RWPE2 (cell line): Measurements from ENCODE around the gene GLCE.
A peak's percentile ranks its signal among the peaks of the same experiment; 100 is the strongest.

Experiments
- ATAC-seq: fragments of 200-7000 bp; cut with Tn5 transposase; 3 replicates; pipeline ENCODE4 v1.9.1; 2021; ENCODE audit warnings: low read depth
- DNase-seq: peaks from one replicate; pipeline ENCODE4 v3.0.0-alpha.2; 2020; ENCODE audit warnings: low spot score
- H3K27ac ChIP-seq: fragments of 450-650 bp; 2 replicates; pipeline ENCODE4 v1.5.1; 2017; ENCODE audit warnings: mild to moderate bottlenecking; ENCODE audit not compliant: poor library complexity, severe bottlenecking
- H3K27me3 ChIP-seq: fragments of 250-450 bp; sonication (Bioruptor Pico); 2 replicates; pipeline ENCODE4 v1.5.1; 2021; ENCODE audit warnings: mild to moderate bottlenecking, moderate library complexity; ENCODE audit not compliant: insufficient read depth, poor library complexity, severe bottlenecking
- H3K36me3 ChIP-seq: fragments of 250-450 bp; sonication (Bioruptor Pico); 2 replicates; pipeline ENCODE4 v1.5.1; 2020; ENCODE audit warnings: low read depth, mild to moderate bottlenecking, moderate library complexity
- H3K4me1 ChIP-seq: fragments of 250-450 bp; sonication (Bioruptor Pico); 2 replicates; pipeline ENCODE4 v1.5.1; 2021; ENCODE audit warnings: mild to moderate bottlenecking, moderate library complexity; ENCODE audit not compliant: insufficient read depth, poor library complexity, severe bottlenecking
- H3K4me3 ChIP-seq: fragments of 250-450 bp; sonication (Bioruptor Pico); 2 replicates; pipeline ENCODE4 v1.5.1; 2021; ENCODE audit warnings: mild to moderate bottlenecking, moderate library complexity; ENCODE audit not compliant: severe bottlenecking
- H3K9me3 ChIP-seq: fragments of 250-450 bp; sonication (Bioruptor Pico); 2 replicates; pipeline ENCODE4 v1.5.1; 2021; ENCODE audit warnings: mild to moderate bottlenecking, moderate library complexity; ENCODE audit not compliant: severe bottlenecking
- CTCF ChIP-seq: fragments of 450-650 bp; IDR thresholded peaks from one replicate; pipeline ENCODE4 v1.5.1; 2017; ENCODE audit warnings: mild to moderate bottlenecking, moderate library complexity; ENCODE audit not compliant: poor library complexity, severe bottlenecking

GLCE gene

GRCh38 chr15:69190504-69190903, 30.1 kb downstream of the GLCE start:
- H3K9me3 ChIP-seq, result no peaks in the 10 kb centered on the region
- DNase-seq (no peak), ATAC-seq (no peak)
- no peaks in the 10 kb centered on the region for H3K27me3 ChIP-seq
- no peaks in the 10 kb centered on the region for H3K36me3 ChIP-seq
- TF ChIP-seq CTCF, result no peak
- H3K4me1 ChIP-seq, result peaks cover 16% of the 10 kb centered on the region
- H3K27ac ChIP-seq, result no peak overlapping the region
- no peak overlapping the region for H3K4me3 ChIP-seq

GRCh38 chr15:69194025-69194827, 33.8 kb downstream of the GLCE start:
- H3K36me3 ChIP-seq, result no peaks in the 10 kb centered on the region
- no peak for TF ChIP-seq CTCF
- DNase-seq, result no peak

GRCh38 chr15:69194854-69195253, 34.4 kb downstream of the GLCE start:
- Histone ChIP-seq H3K27me3 (no peaks in the 10 kb centered on the region), H3K4me1 (peaks cover 19% of the 10 kb centered on the region), H3K27ac (no peak overlapping the region), H3K9me3 (no peaks in the 10 kb centered on the region), H3K36me3 (no peaks in the 10 kb centered on the region), H3K4me3 (no peak overlapping the region)
- no peak for TF ChIP-seq CTCF
- DNase-seq (no peak), ATAC-seq (no peak)

More at GRCh38 chr15:69194025-69194827, 33.8 kb downstream of the GLCE start:
- H3K4me3 ChIP-seq, result no peak overlapping the region
- H3K27ac ChIP-seq, result no peak overlapping the region
- no peaks in the 10 kb centered on the region for H3K9me3 ChIP-seq
- no peaks in the 10 kb centered on the region for H3K27me3 ChIP-seq
- peaks cover 19% of the 10 kb centered on the region for H3K4me1 ChIP-seq
- ATAC-seq, result peak; percentile 35; the same call in 1 of the 3 replicates

GRCh38 chr15:69200832-69201745, 40.7 kb downstream of the GLCE start:
- ATAC-seq (no peak), DNase-seq (no peak)
- Histone ChIP-seq H3K9me3 (no peaks in the 10 kb centered on the region), H3K4me1 (no peaks in the 10 kb centered on the region), H3K36me3 (no peaks in the 10 kb centered on the region), H3K27ac (no peak overlapping the region), H3K4me3 (no peak overlapping the region), H3K27me3 (no peaks in the 10 kb centered on the region)
- TF ChIP-seq CTCF, result no peak
